Prostate gland (tissue), 2 donors: ENCODE results near the gene SHISA5.

Experiments
- POLR2A ChIP-seq: fragments of 450-650 bp; IDR thresholded peaks from one replicate; pipeline ENCODE4 v1.6.1; 2016; ENCODE audit warnings: antibody characterized with exemption, mild to moderate bottlenecking
- TF ChIP-seq, protein P1 (sequence below), 4 experiments: fragments of 200-600 bp in 2 of 4; fragments of 450-650 bp in 2 of 4; sonication (generic) in 2 of 4; IDR thresholded peaks; 1 replicate in 3 of 4; 2 replicates in 1 of 4; pipeline ENCODE4 v1.5.1; 2016 to 2019; ENCODE audit warnings: antibody characterized with exemption in 4 of 4, mild to moderate bottlenecking in 2 of 4, moderate library complexity in 2 of 4

GRCh38 chr3:48505968-48506504 is 2.1 kb upstream of the SHISA5 start:
- TF ChIP-seq, protein P1, sequence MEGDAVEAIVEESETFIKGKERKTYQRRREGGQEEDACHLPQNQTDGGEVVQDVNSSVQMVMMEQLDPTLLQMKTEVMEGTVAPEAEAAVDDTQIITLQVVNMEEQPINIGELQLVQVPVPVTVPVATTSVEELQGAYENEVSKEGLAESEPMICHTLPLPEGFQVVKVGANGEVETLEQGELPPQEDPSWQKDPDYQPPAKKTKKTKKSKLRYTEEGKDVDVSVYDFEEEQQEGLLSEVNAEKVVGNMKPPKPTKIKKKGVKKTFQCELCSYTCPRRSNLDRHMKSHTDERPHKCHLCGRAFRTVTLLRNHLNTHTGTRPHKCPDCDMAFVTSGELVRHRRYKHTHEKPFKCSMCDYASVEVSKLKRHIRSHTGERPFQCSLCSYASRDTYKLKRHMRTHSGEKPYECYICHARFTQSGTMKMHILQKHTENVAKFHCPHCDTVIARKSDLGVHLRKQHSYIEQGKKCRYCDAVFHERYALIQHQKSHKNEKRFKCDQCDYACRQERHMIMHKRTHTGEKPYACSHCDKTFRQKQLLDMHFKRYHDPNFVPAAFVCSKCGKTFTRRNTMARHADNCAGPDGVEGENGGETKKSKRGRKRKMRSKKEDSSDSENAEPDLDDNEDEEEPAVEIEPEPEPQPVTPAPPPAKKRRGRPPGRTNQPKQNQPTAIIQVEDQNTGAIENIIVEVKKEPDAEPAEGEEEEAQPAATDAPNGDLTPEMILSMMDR (IDR thresholded peaks at IDR 0.05) = no peak
- no peak for TF ChIP-seq POLR2A
